ENCODE data around the gene CARS1.

DNA sequence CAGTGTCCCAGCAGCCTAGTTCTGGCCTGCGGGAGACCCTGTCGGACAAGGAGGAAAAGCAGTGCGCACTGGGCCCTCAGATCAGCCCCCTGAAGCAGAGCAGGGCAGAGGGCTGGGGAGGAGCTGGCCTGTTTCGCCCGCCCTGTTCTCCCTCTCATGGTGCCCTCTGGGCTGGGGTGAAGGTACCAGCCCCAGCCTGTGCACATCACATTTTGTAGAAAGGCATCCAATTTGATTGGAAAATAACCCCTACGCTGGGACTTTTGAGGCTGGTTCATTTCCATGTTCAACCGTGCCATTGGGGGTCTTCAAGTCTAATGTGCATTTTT is 64.3 kb downstream of the CARS1 start:
- TF ChIP-seq CTCF (IDR thresholded peaks at IDR 0.05) (no peak), EZH2 (IDR thresholded peaks at IDR 0.05; ENCODE audit: borderline replicate concordance, insufficient read depth, low read depth, low read length, poor library complexity, severe bottlenecking) (no peak)

All from B cell (primary cell).